NB4 (cell line): ENCODE data around the gene SYNGR4.
A peak's percentile ranks its signal among the peaks of the same experiment; 100 is the strongest.

ENCODE experiments used
- DNase-seq: peaks from one replicate; pipeline ENCODE4 v3.0.0; 2010; ENCODE audit warnings: low read depth
- H3K4me3 ChIP-seq: one replicate; pipeline ENCODE4 v1.5.1; 2011; ENCODE audit warnings: mild to moderate bottlenecking, low read depth, low read length, moderate library complexity
- MYC ChIP-seq: IDR thresholded peaks from 2 replicates; pipeline ENCODE4 v1.6.1; 2011; ENCODE audit warnings: low read depth, low read length
- POLR2A ChIP-seq: IDR thresholded peaks from 2 replicates; pipeline ENCODE4 v1.6.1; 2011; ENCODE audit warnings: mild to moderate bottlenecking; ENCODE audit not compliant: insufficient read length; ENCODE audit errors: extremely low read depth
- TF ChIP-seq, protein P1 (sequence below): IDR thresholded peaks from one replicate; pipeline ENCODE4 v1.5.1; 2012; ENCODE audit warnings: low read depth, low read length
- TF ChIP-seq, protein P2 (sequence below): IDR thresholded peaks from 2 replicates; pipeline ENCODE4 v1.6.1; 2011; ENCODE audit warnings: low read depth, low read length

SYNGR4 gene

DNA sequence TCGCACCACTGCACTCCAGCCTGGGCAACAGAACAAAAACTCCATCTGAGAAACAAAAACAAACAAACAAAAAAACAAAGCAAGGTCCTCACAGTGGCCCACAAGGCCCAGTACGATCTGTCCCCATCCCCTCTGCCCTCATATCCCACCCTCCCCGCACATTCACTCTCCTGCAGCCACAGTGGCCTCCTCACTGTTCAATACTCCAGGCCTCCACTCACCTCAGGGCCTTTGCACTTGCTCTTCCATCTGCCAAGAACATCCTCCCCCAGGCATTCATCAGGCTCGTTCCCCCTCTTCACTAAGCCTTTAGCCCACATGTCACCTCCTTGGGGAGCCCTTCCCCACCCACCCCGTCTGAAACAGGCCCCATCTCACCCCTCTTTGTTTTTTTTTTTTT is 5.0 kb upstream of the SYNGR4 start:
- DNase-seq: no peak
- no peak overlapping the region for H3K4me3 ChIP-seq
- TF ChIP-seq, protein P1, sequence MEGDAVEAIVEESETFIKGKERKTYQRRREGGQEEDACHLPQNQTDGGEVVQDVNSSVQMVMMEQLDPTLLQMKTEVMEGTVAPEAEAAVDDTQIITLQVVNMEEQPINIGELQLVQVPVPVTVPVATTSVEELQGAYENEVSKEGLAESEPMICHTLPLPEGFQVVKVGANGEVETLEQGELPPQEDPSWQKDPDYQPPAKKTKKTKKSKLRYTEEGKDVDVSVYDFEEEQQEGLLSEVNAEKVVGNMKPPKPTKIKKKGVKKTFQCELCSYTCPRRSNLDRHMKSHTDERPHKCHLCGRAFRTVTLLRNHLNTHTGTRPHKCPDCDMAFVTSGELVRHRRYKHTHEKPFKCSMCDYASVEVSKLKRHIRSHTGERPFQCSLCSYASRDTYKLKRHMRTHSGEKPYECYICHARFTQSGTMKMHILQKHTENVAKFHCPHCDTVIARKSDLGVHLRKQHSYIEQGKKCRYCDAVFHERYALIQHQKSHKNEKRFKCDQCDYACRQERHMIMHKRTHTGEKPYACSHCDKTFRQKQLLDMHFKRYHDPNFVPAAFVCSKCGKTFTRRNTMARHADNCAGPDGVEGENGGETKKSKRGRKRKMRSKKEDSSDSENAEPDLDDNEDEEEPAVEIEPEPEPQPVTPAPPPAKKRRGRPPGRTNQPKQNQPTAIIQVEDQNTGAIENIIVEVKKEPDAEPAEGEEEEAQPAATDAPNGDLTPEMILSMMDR: no peak
- TF ChIP-seq MYC (no peak), POLR2A (no peak)
- TF ChIP-seq, protein P2, sequence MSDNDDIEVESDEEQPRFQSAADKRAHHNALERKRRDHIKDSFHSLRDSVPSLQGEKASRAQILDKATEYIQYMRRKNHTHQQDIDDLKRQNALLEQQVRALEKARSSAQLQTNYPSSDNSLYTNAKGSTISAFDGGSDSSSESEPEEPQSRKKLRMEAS: no peak

DNA sequence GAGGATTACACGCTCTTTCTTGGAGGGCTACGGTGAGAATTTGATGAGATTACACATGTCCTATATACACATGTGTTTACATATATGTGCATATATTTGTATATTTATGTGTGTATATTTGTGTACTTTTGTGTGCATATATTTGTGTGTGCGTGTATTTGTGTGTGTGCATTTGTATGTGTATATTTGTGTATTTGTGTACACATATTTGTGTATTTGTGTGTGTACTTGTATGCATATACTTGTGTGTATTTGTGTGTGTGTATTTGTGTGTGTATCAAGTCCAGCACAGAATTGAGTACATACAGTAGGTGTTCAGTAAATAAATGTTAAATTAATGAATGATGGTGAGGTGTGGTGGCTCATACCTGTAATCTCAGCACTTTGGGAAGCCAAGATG is 2.3 kb upstream of the SYNGR4 start:
- DNase-seq: no peak
- TF ChIP-seq, protein P1: no peak
- TF ChIP-seq, protein P2: no peak
- no peak for TF ChIP-seq MYC
- TF ChIP-seq POLR2A: no peak
- no peak overlapping the region for H3K4me3 ChIP-seq

DNA sequence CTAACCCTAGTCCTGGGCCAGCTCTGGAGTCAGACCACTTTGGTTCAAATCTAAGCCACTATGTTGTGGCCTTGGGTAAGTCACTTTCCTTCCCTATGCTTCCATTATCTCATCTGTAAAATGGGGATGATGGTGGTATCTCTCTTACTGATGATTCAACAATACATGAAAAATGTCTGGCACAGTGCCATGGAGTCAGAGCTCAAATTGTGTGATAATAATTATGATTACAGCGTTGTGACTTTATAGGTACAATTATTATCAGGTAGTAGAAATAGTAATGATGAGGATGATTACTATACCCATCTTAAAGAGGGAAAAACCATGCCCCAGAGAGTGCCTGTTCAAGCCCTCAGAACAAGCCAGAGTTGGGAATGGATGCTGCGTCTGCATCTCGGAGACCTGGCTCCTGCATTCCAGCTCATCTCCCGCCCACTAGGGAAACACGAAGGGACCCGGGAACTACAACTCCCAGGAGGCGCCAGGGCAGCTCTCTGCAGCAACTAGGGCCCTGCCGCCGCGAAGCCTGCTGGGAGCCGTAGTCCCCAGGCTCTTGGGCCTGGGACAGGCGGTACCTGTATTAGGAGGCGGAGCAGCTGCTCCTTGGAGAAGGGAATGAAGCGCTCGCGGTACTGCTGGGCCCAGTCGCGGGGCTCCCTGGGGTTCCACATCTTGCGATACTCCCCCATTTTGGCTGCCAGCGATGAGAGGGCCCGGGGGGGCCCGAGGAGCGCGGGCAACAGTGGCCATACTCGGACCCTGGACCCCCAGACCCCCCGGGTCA is 1.3 kb upstream of the SYNGR4 start:
- TF ChIP-seq, protein P2: no peak
- TF ChIP-seq, protein P1: no peak
- TF ChIP-seq POLR2A (no peak), MYC (no peak)
- peak; percentile 100 for DNase-seq
- peak overlapping the region; percentile 79 for H3K4me3 ChIP-seq

DNA sequence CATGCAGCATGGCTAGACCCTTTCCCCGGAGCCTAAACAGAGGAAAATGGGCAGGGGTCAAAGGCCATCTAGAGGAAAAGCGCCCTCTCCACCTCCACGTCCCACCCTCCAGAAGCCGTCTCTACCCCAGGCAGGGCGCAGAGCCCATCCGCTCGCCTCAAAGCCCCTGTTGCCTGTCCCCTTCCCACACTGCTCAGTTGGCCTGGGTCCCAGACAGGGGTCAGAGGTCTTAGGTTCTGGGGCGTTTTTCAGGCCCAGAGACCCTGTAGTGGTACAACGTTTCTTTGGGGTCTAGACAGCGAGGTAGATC is 712 bp upstream of the SYNGR4 start:
- no peak for DNase-seq
- TF ChIP-seq, protein P1: peak; percentile 20
- TF ChIP-seq POLR2A (no peak), MYC (no peak)
- H3K4me3 ChIP-seq: peak overlapping the region; percentile 79

DNA sequence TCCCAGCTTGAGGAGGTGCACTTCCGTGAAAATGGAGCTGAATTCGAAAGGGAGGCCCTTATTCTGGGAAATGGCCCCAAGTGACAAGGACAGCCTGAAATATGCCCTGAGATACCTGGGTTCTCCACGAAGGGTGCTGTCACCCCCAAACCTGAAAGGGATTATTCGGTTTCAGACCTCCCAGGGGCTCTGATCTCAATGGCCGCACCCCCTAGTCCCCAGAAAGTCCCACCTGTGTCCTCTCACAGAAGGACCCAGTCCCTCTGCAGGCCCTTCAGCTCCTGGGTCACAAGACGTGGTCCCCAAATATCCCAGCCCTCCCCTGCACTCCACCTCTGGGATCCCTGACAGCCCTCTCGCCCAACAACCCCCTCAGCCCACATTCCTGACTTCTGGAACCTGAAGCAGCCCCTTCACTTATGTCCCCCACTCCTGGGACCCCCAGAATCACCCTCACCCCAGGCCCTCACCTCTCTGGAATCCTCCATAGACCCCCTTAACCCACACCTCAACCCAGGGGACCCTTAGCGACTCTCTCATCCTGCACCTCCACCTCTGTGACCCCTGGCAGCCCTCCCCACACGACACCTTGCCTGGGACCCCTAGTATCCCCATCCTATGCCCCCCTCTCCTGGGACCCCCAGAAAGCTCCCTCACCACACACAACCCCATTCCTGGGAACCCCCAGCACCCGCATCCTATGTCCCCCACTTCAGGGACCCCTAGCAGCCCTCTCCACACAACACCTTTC is 606 bp downstream of the SYNGR4 start:
- TF ChIP-seq, protein P2: no peak
- TF ChIP-seq POLR2A (no peak), MYC (no peak)
- TF ChIP-seq, protein P1: no peak
- peak overlapping the region; percentile 43 for H3K4me3 ChIP-seq
- DNase-seq: peak; percentile 50
